Neural cell (in vitro differentiated cells): ENCODE data around the gene CELSR1. TPM values are rescaled to one million over a fixed set of nuclear protein-coding genes. Genes with fewer than 3 reads are reported as not detected.
"Not testable (repeated sequence)": the region's sequence is repeated elsewhere in the genome, so short reads cannot be mapped to it uniquely, and the experiment has no call there.

Experiments
- H2AFZ ChIP-seq: fragments of 200-600, 300-800 bp; sonication (generic), shearing (Covaris generic); 2 replicates; pipeline ENCODE4 v1.6.0; 2014; ENCODE audit warnings: low read depth, mild to moderate bottlenecking, antibody characterized with exemption, low read length, moderate library complexity
- H3F3A ChIP-seq: fragments of 200-600 bp; shearing (Covaris generic); 2 replicates; pipeline ENCODE4 v1.6.1; 2016; ENCODE audit warnings: mild to moderate bottlenecking, moderate library complexity, mixed read lengths, antibody characterized with exemption, low read length; ENCODE audit not compliant: insufficient read depth, poor library complexity, severe bottlenecking
- H3K27ac ChIP-seq: fragments of 200-600, 300-800 bp; sonication (generic), shearing (Covaris generic); 2 replicates; pipeline ENCODE4 v1.5.1; 2014; ENCODE audit warnings: mild to moderate bottlenecking, low read length, moderate library complexity
- H3K27me3 ChIP-seq: fragments of 300-800, 200-600 bp; sonication (generic), shearing (Covaris generic); 2 replicates; pipeline ENCODE4 v1.6.0; 2014; ENCODE audit warnings: mild to moderate bottlenecking, low read depth, low read length, moderate library complexity; ENCODE audit not compliant: insufficient read depth
- H3K36me3 ChIP-seq: fragments of 300-800, 200-600 bp; sonication (generic), shearing (Covaris generic); 2 replicates; pipeline ENCODE4 v1.5.1; 2014; ENCODE audit warnings: mild to moderate bottlenecking, antibody characterized with exemption, low read length, moderate library complexity; ENCODE audit not compliant: insufficient read depth
- H3K4me2 ChIP-seq: fragments of 300-800, 200-600 bp; sonication (generic), shearing (Covaris generic); 2 replicates; pipeline ENCODE4 v1.6.0; 2014; ENCODE audit warnings: mild to moderate bottlenecking, low read length
- H3K4me3 ChIP-seq: fragments of 300-800, 200-600 bp; sonication (generic), shearing (Covaris generic); 2 replicates; pipeline ENCODE4 v1.5.1; 2014; ENCODE audit warnings: mild to moderate bottlenecking, low read length, moderate library complexity
- H3K79me2 ChIP-seq: fragments of 200-600 bp; shearing (Covaris generic); replicated peaks from 2 replicates; pipeline ENCODE4 v1.6.0; 2014; ENCODE audit warnings: mild to moderate bottlenecking, low read length, moderate library complexity; ENCODE audit not compliant: insufficient read depth
- H3K9ac ChIP-seq: fragments of 300-800, 200-600 bp; sonication (generic), shearing (Covaris generic); 2 replicates; pipeline ENCODE4 v1.6.1; 2016; ENCODE audit warnings: mild to moderate bottlenecking, low read length, mixed read lengths
- H3K9me2 ChIP-seq: fragments of 200-600 bp; shearing (Covaris generic); 2 replicates; pipeline ENCODE4 v1.6.1; 2016; ENCODE audit warnings: mild to moderate bottlenecking, low read length, mixed read lengths; ENCODE audit not compliant: insufficient read depth
- H3K9me3 ChIP-seq: fragments of 200-600, 300-800 bp; sonication (generic), shearing (Covaris generic); 2 replicates; pipeline ENCODE4 v1.6.1; 2016; ENCODE audit warnings: mild to moderate bottlenecking, mixed run types, low read length, moderate library complexity, mixed read lengths
- H4K20me1 ChIP-seq: fragments of 200-600 bp; shearing (Covaris generic); 2 replicates; pipeline ENCODE4 v1.6.1; 2016; ENCODE audit warnings: mild to moderate bottlenecking, mixed run types; ENCODE audit not compliant: insufficient read depth
- EP300 ChIP-seq: fragments of 450-650 bp; conservative IDR thresholded peaks from 2 replicates; pipeline ENCODE4 v1.6.1; 2014; ENCODE audit warnings: antibody characterized with exemption, mild to moderate bottlenecking, moderate library complexity; ENCODE audit not compliant: poor library complexity, severe bottlenecking
- EZH2 ChIP-seq: fragments of 200-600, 300-800 bp; shearing (Covaris generic), sonication (generic); IDR thresholded peaks from 2 replicates; pipeline ENCODE4 v1.6.1; 2014; ENCODE audit warnings: antibody characterized with exemption, low read length, borderline replicate concordance, mild to moderate bottlenecking; ENCODE audit not compliant: insufficient read depth, poor library complexity, severe bottlenecking
- MXI1 ChIP-seq: fragments of 450-650 bp; conservative IDR thresholded peaks from 2 replicates; pipeline ENCODE4 v1.6.1; 2014; ENCODE audit warnings: antibody characterized with exemption, mild to moderate bottlenecking; ENCODE audit not compliant: poor library complexity, severe bottlenecking
- POLR2AphosphoS5 ChIP-seq: IDR thresholded peaks from 2 replicates; pipeline ENCODE4 v1.6.1; 2012
- RAD21 ChIP-seq: fragments of 450-650 bp; conservative IDR thresholded peaks from 2 replicates; pipeline ENCODE4 v1.6.1; 2014; ENCODE audit warnings: antibody characterized with exemption, mild to moderate bottlenecking, moderate library complexity
- REST ChIP-seq: IDR thresholded peaks from 2 replicates; pipeline ENCODE4 v1.6.1; 2012; ENCODE audit warnings: borderline replicate concordance
- SMC3 ChIP-seq: fragments of 450-650 bp; conservative IDR thresholded peaks from 2 replicates; pipeline ENCODE4 v1.6.1; 2014; ENCODE audit warnings: antibody characterized with exemption, mild to moderate bottlenecking, moderate library complexity; ENCODE audit not compliant: poor library complexity
- TAF1 ChIP-seq: IDR thresholded peaks from 2 replicates; pipeline ENCODE4 v1.6.1; 2012; ENCODE audit warnings: low read depth
- polyA plus RNA-seq: library from polyadenylated mRNA; depleted of rRNA; stranded (reverse); fragments of >200 nt; gene quantifications from 2 replicates; pipeline ENCODE4 v1.2.3, GENCODE V29; 2014
- TF ChIP-seq, protein P1 (sequence below): fragments of 450-650 bp; IDR thresholded peaks from 2 replicates; pipeline ENCODE4 v1.5.1; 2014; ENCODE audit warnings: antibody characterized with exemption, mild to moderate bottlenecking, moderate library complexity; ENCODE audit not compliant: poor library complexity, severe bottlenecking

Gene CELSR1
- polyA plus RNA-seq, 1 donor from 2014 or later, result 0.14 TPM

DNA sequence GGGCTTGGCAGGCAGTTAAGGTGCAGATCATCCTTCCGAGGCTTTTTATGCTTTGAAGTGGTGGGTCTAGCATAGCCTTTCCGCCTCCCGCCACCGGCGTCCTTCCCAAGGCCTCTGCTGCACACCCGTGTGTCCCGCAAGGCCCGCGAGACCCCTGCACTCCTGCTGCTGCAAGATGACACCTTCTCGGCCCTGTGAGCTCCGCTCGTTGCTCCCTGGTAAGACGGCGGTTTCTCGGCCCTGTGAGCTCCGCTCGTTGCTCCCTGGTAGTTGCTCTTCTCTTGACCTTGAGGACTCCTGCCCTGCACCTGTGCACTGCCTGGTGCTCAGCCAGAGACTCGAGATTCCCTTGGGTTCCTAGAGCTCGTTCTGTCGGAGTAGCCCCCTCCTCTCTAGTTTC is 219.8 kb downstream of the CELSR1 start:
- Histone ChIP-seq H3K36me3 (no peaks in the 10 kb centered on the region), H3K9me3 (no peaks in the 10 kb centered on the region), H3K4me3 (no peak overlapping the region), H3K79me2 (no peaks in the 10 kb centered on the region), H2AFZ (no peak overlapping the region), H3F3A (no peaks in the 10 kb centered on the region), H3K27ac (no peak overlapping the region), H3K4me2 (no peak overlapping the region), H3K27me3 (no peaks in the 10 kb centered on the region), H4K20me1 (no peaks in the 10 kb centered on the region), H3K9me2 (no peaks in the 10 kb centered on the region), H3K9ac (no peak overlapping the region)
- no peak for TF ChIP-seq SMC3
- TF ChIP-seq MXI1, result no peak
- TF ChIP-seq RAD21, result no peak
- TF ChIP-seq TAF1, result no peak
- no peak for TF ChIP-seq POLR2AphosphoS5
- TF ChIP-seq, protein P1, sequence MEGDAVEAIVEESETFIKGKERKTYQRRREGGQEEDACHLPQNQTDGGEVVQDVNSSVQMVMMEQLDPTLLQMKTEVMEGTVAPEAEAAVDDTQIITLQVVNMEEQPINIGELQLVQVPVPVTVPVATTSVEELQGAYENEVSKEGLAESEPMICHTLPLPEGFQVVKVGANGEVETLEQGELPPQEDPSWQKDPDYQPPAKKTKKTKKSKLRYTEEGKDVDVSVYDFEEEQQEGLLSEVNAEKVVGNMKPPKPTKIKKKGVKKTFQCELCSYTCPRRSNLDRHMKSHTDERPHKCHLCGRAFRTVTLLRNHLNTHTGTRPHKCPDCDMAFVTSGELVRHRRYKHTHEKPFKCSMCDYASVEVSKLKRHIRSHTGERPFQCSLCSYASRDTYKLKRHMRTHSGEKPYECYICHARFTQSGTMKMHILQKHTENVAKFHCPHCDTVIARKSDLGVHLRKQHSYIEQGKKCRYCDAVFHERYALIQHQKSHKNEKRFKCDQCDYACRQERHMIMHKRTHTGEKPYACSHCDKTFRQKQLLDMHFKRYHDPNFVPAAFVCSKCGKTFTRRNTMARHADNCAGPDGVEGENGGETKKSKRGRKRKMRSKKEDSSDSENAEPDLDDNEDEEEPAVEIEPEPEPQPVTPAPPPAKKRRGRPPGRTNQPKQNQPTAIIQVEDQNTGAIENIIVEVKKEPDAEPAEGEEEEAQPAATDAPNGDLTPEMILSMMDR, result no peak
- no peak for TF ChIP-seq EP300
- no peak for TF ChIP-seq REST
- no peak for TF ChIP-seq EZH2

DNA sequence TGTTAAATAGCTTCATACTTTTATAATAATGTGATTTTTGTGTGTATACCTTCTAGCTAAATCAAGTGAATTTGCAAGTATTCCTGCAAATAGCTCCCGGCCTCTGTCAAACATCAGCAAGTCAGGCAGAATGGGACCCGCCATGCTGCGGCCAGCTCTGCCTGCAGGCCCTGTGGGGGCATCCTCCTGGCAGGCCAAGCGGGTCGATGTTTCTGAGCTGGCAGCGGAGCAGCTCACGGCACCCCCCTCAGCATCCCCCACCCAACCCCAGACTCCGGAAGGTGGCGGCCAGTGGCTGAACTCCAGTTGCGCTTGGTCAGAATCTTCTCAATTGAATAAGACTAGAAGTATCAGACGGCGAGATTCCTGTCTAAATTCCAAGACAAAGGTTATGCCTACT is 221.4 kb downstream of the CELSR1 start:
- no peaks in the 10 kb centered on the region for H3K9me2 ChIP-seq
- no peaks in the 10 kb centered on the region for H3K27me3 ChIP-seq
- H3F3A ChIP-seq, result no peaks in the 10 kb centered on the region
- no peak overlapping the region for H3K27ac ChIP-seq
- H3K4me2 ChIP-seq, result no peak overlapping the region
- H3K79me2 ChIP-seq, result no peaks in the 10 kb centered on the region
- TF ChIP-seq, protein P1, result no peak
- TF ChIP-seq TAF1 (no peak), RAD21 (no peak), REST (no peak), EP300 (no peak), MXI1 (no peak), EZH2 (no peak), POLR2AphosphoS5 (no peak), SMC3 (no peak)
- no peaks in the 10 kb centered on the region for H3K36me3 ChIP-seq
- H3K9ac ChIP-seq, result no peak overlapping the region
- H4K20me1 ChIP-seq, result no peaks in the 10 kb centered on the region
- no peak overlapping the region for H3K4me3 ChIP-seq
- H2AFZ ChIP-seq, result no peak overlapping the region
- H3K9me3 ChIP-seq, result no peaks in the 10 kb centered on the region

GRCh38 chr22:46312848-46313247 is 224.6 kb downstream of the CELSR1 start:
- H3K9me3 ChIP-seq, H3K9ac ChIP-seq, H3K4me2 ChIP-seq, H3K36me3 ChIP-seq, H3K4me3 ChIP-seq, H3K27ac ChIP-seq, H2AFZ ChIP-seq, H3K79me2 ChIP-seq, H3K9me2 ChIP-seq, H3K27me3 ChIP-seq, H4K20me1 ChIP-seq, H3F3A ChIP-seq: not testable (repeated sequence)
